ENCODE data around the gene TGM4.

GRCh38 chr3:44832965-44833364 is 41.4 kb upstream of the TGM4 start:
- TF ChIP-seq CTCF (IDR thresholded peaks at IDR 0.05) (no peak), POLR2A (IDR thresholded peaks at IDR 0.05) (no peak)

All from lower leg skin (tissue), 3 donors.